PC-9 (cell line): ENCODE measurements around the gene IGSF6. TPM values are rescaled to one million over a fixed set of nuclear protein-coding genes. Genes with fewer than 3 reads are reported as not detected.

Source experiments
- Bru-seq: library from RNA; stranded (reverse); fragments of 400-500 nt; gene quantifications from one replicate; lab custom pipeline; 2021; lab: Mats Ljungman, UMichigan
- BruChase-seq, 2 experiments: library from RNA; stranded (reverse); fragments of 400-500 nt; gene quantifications; one replicate each; lab custom pipeline; 2021; lab: Mats Ljungman, UMichigan
- BruUV-seq: library from RNA; stranded (reverse); fragments of 400-500 nt; replicated peaks from 2 replicates; lab custom pipeline; 2021; lab: Mats Ljungman, UMichigan
- CTCF ChIA-PET: fragments of 300-600 bp; sonication (Branson Sonifier 250); formaldehyde crosslinking; loops from one replicate; lab custom pipeline; 2022; ENCODE audit warnings: antibody characterized with exemption; lab: Charles Lee
- POLR2A ChIA-PET: fragments of 300-600 bp; sonication (Branson Sonifier 250); formaldehyde crosslinking; loops from one replicate; lab custom pipeline; 2022; ENCODE audit warnings: antibody characterized with exemption; ENCODE audit not compliant: unreplicated experiment; lab: Charles Lee
- DNase-seq, 2 experiments: peaks; one replicate each; pipeline versions ENCODE4 v3.0.0 to v3.0.0-alpha.2; 2015 to 2022; ENCODE audit warnings: mixed read lengths in 1 of 2
- H2AFZ ChIP-seq: fragments of 200-600 bp; sonication (generic); 2 replicates; pipeline ENCODE4 v1.8.1; 2017; ENCODE audit warnings: antibody characterized with exemption
- H3F3A ChIP-seq: fragments of 200-600 bp; sonication (generic); 2 replicates; pipeline ENCODE4 v1.8.1; 2017; ENCODE audit warnings: antibody characterized with exemption, mild to moderate bottlenecking, low read depth; ENCODE audit not compliant: insufficient read depth
- H3K27ac ChIP-seq: fragments of 200-600 bp; sonication (generic); 2 replicates; pipeline ENCODE4 v1.6.1; 2016; ENCODE audit warnings: mixed run types
- H3K27me3 ChIP-seq: fragments of 200-600 bp; sonication (generic); 2 replicates; pipeline ENCODE4 v1.6.1; 2016; ENCODE audit warnings: low read depth, mixed run types; ENCODE audit not compliant: insufficient read depth
- H3K36me3 ChIP-seq: fragments of 200-600 bp; sonication (generic); 2 replicates; pipeline ENCODE4 v1.6.1; 2016; ENCODE audit warnings: low read depth, mixed run types
- H3K4me1 ChIP-seq: fragments of 200-600 bp; sonication (generic); replicated peaks from 2 replicates; pipeline ENCODE4 v1.6.1; 2016; ENCODE audit warnings: mixed run types; ENCODE audit not compliant: insufficient read depth
- H3K4me2 ChIP-seq: fragments of 200-600 bp; sonication (generic); 2 replicates; pipeline ENCODE4 v1.6.1; 2017; ENCODE audit warnings: mixed run types
- H3K4me3 ChIP-seq: fragments of 200-600 bp; sonication (generic); 2 replicates; pipeline ENCODE4 v1.6.1; 2016; ENCODE audit warnings: mixed run types
- H3K79me2 ChIP-seq: fragments of 200-600 bp; sonication (generic); 2 replicates; pipeline ENCODE4 v1.6.1; 2017; ENCODE audit warnings: low read depth, mixed run types
- H3K9me2 ChIP-seq: fragments of 200-600 bp; sonication (generic); 2 replicates; pipeline ENCODE4 v1.8.1; 2017; ENCODE audit warnings: mild to moderate bottlenecking; ENCODE audit not compliant: insufficient read depth
- H3K9me3 ChIP-seq: fragments of 200-600 bp; sonication (generic); 2 replicates; pipeline ENCODE4 v1.8.1; 2016; ENCODE audit warnings: low read depth; ENCODE audit not compliant: insufficient read depth
- H4K20me1 ChIP-seq: fragments of 200-600 bp; sonication (generic); 2 replicates; pipeline ENCODE4 v1.8.1; 2017; ENCODE audit not compliant: insufficient read depth
- EZH2 ChIP-seq: fragments of 200-600 bp; sonication (generic); IDR thresholded peaks from 2 replicates; pipeline ENCODE4 v1.8.0; 2017; ENCODE audit warnings: antibody characterized with exemption, low read depth
- intact Hi-C: fragments of 100-400 bp; cut with micrococcal nuclease; formaldehyde crosslinking; loops from one replicate; pipeline ENCODE4 v1.10.0; 2022; ENCODE audit not compliant: unreplicated experiment
- long read RNA-seq: library from polyadenylated mRNA; stranded (forward); transcript quantifications from one replicate; pipeline ENCODE4 v2.0.0, GENCODE V29; 2022
- total RNA-seq: library from RNA; stranded (reverse); gene quantifications from 2 replicates; pipeline ENCODE4 v1.2.3, GENCODE V29; 2021
- TF ChIP-seq, protein P1 (sequence below): fragments of 200-600 bp; sonication (generic); conservative IDR thresholded peaks from 2 replicates; pipeline ENCODE4 v1.6.1; 2017; ENCODE audit warnings: mixed run types, antibody characterized with exemption, mild to moderate bottlenecking, moderate library complexity

IGSF6 gene, protein sequence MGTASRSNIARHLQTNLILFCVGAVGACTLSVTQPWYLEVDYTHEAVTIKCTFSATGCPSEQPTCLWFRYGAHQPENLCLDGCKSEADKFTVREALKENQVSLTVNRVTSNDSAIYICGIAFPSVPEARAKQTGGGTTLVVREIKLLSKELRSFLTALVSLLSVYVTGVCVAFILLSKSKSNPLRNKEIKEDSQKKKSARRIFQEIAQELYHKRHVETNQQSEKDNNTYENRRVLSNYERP
- total RNA-seq (not detected in 2 replicates), Bru-seq, nascent RNA (not detected), BruChase-seq, experiment 1, labeled RNA remaining after a 2-hour chase (not detected), BruChase-seq, experiment 2, labeled RNA remaining after a 6-hour chase (not detected)
- long read RNA-seq, partial matches to known transcripts: 0 of 1 reads
- long read RNA-seq, other reads (novel, unspliced or antisense): 1 of 1 reads

DNA sequence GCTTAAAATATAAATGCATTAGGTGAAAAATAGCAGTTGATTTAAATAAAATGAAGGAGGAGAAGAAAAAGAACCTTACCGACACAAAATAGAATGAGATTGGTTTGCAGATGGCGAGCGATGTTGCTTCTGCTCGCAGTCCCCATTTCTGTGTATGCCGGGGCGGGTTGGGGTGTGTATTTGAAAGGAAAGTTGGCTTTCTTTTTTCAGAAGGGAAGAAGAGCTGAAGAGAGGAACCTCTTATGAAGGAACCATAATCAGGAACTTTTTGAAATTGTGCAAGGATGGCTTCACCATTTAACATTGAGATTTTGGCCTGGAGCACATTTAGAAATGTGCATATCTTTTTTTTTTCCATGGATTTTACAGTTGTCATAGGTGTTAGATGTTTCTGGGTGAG lies at the start of gene IGSF6:
Gene IGSF6 (minus strand): TSS at position 156 of the 400 bp plus-strand sequence. CDS start 10 bp downstream, at position 146.
- Histone ChIP-seq H3K9me3 (no peaks in the 10 kb centered on the region), H3K36me3 (no peaks in the 10 kb centered on the region; the same call in 1 of the 2 replicates), H3K27ac (no peak within 1 kb of the TSS), H4K20me1 (no peaks in the 10 kb centered on the region), H3K79me2 (peaks cover 15% of the 10 kb centered on the region; the same call in 1 of the 2 replicates), H2AFZ (no peak within 1 kb of the TSS), H3K9me2 (no peaks in the 10 kb centered on the region), H3F3A (peaks cover 29% of the 10 kb centered on the region; the same call in 1 of the 2 replicates), H3K27me3 (no peaks in the 10 kb centered on the region), H3K4me2 (no peak within 1 kb of the TSS), H3K4me3 (no peak within 1 kb of the TSS), H3K4me1 (no peaks in the 10 kb centered on the region)
- no peak for DNase-seq
- POLR2A ChIA-PET: no interaction called here
- TF ChIP-seq, protein P1, sequence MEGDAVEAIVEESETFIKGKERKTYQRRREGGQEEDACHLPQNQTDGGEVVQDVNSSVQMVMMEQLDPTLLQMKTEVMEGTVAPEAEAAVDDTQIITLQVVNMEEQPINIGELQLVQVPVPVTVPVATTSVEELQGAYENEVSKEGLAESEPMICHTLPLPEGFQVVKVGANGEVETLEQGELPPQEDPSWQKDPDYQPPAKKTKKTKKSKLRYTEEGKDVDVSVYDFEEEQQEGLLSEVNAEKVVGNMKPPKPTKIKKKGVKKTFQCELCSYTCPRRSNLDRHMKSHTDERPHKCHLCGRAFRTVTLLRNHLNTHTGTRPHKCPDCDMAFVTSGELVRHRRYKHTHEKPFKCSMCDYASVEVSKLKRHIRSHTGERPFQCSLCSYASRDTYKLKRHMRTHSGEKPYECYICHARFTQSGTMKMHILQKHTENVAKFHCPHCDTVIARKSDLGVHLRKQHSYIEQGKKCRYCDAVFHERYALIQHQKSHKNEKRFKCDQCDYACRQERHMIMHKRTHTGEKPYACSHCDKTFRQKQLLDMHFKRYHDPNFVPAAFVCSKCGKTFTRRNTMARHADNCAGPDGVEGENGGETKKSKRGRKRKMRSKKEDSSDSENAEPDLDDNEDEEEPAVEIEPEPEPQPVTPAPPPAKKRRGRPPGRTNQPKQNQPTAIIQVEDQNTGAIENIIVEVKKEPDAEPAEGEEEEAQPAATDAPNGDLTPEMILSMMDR: no peak
- TF ChIP-seq EZH2: no peak
- BruUV-seq: no TSS peak
- intact Hi-C loops: no loop called here
- CTCF ChIA-PET: no interaction called here

DNA sequence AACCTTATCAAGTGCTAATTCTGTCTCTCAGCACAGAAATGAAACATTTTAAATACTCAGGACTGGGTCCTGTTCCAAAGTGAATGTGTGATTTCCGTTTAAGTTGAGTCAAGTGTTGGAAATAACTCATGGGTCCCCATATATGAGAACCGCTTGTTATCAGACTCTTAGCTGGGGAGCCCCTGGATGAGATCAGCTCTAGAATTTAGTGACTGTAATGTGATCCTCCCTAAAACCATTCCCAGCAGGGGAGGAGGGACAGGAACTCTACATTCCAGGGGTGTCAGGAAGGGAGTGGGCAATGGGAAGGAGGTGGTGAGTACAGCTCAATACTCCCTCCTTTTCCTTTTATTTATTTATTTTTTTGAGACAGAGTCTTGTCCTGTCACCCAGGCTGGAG lies 48.9 kb upstream of the IGSF6 start:
- DNase-seq: no peak
- no peaks in the 10 kb centered on the region for H3F3A ChIP-seq
- no peak overlapping the region for H3K4me2 ChIP-seq
- intact Hi-C loops: no loop called here
- H3K4me1 ChIP-seq: no peaks in the 10 kb centered on the region
- H4K20me1 ChIP-seq: no peaks in the 10 kb centered on the region
- no peak overlapping the region for H3K4me3 ChIP-seq
- BruUV-seq: no TSS peak
- H3K9me2 ChIP-seq: no peaks in the 10 kb centered on the region
- H3K9me3 ChIP-seq: no peaks in the 10 kb centered on the region
- no peaks in the 10 kb centered on the region for H3K36me3 ChIP-seq
- H3K27me3 ChIP-seq: no peaks in the 10 kb centered on the region
- TF ChIP-seq, protein P1: no peak
- TF ChIP-seq EZH2: no peak
- ChIA-PET POLR2A (interaction anchor here (0.5 kb wide), 1 partner anchor 398 kb away, joined by 4 read pairs; no protein-coding TSS in a partner anchor), CTCF (no interaction called here)
- H3K79me2 ChIP-seq: no peaks in the 10 kb centered on the region
- H2AFZ ChIP-seq: no peak overlapping the region
- H3K27ac ChIP-seq: no peak overlapping the region

DNA sequence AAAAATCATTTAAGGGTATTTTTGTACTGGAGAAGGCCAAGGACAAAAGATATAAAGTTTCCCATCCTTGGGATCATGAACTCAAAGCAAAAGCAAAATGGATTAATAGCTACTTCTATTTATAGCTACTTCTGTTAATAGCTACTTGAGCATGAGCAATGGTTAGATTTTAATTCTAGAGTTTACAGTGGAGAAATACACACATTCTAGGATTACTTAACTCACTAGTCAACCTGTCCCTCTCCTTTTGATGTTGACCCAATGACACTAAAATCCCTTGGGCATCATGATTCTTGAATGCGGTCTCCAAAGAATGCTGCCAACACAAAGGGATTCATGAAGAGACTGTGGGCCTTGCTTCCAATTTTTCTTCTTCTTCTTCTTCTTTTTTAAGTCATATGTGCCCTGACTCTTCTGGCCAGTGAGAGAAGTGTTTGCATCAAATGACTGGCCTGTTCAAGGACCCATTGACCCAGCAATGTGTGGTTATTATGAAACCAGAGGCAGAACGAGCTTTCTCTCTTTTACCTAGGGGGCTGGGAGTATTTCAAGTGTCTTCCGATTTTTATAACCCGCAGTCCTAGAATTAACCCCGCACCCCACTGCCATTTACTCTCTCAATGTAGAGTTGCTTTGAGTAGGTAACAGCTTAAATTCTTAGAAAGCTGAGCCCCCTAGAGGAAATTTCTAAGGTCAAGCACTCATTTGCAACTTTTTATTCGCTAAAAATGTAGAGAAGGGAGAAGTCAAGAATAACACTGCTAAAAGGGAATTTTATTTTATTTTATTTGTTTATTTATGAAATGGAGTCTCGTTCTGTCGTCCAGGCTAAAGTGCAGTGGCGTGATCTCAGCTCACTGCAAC lies 46.0 kb upstream of the IGSF6 start:
- H4K20me1 ChIP-seq: no peaks in the 10 kb centered on the region
- H3K36me3 ChIP-seq: no peaks in the 10 kb centered on the region
- no peak overlapping the region for H3K4me3 ChIP-seq
- H3K9me2 ChIP-seq: no peaks in the 10 kb centered on the region
- no peaks in the 10 kb centered on the region for H3K27me3 ChIP-seq
- no TSS peak for BruUV-seq
- H3K4me2 ChIP-seq: no peak overlapping the region
- no peaks in the 10 kb centered on the region for H3K4me1 ChIP-seq
- no peaks in the 10 kb centered on the region for H3K9me3 ChIP-seq
- intact Hi-C loops: no loop called here
- POLR2A ChIA-PET: no interaction called here
- CTCF ChIA-PET: no interaction called here
- no peak overlapping the region for H3K27ac ChIP-seq
- TF ChIP-seq, protein P1: no peak
- TF ChIP-seq EZH2: no peak
- no peak for DNase-seq
- H3F3A ChIP-seq: no peaks in the 10 kb centered on the region
- H3K79me2 ChIP-seq: no peaks in the 10 kb centered on the region
- no peak overlapping the region for H2AFZ ChIP-seq
